ENCODE data around the gene WBP11. TPM values are rescaled to one million over a fixed set of nuclear protein-coding genes. Genes with fewer than 3 reads are reported as not detected.
"Not testable (repeated sequence)": the region's sequence is repeated elsewhere in the genome, so short reads cannot be mapped to it uniquely, and the experiment has no call there.

WBP11 gene
- total and polyA plus RNA-seq, 2 donors, result 9.2 to 24.5 TPM

- H3K4me1 ChIP-seq (ENCODE audit: control insufficient read depth in 2 of 2, insufficient read depth in 2 of 2, low read length in 2 of 2); H3K27me3 ChIP-seq (ENCODE audit: control insufficient read depth in 2 of 2, insufficient read depth in 1 of 2, low read length in 1 of 2); H3K27ac ChIP-seq (ENCODE audit: low read depth in 1 of 2, low read length in 1 of 2); H3K9me3 ChIP-seq (ENCODE audit: control insufficient read depth in 2 of 2, insufficient read depth in 1 of 2, low read length in 1 of 2); H3K36me3 ChIP-seq (ENCODE audit: control insufficient read depth in 2 of 2, insufficient read depth in 2 of 2, low read length in 1 of 2); H3K4me3 ChIP-seq (ENCODE audit: low read length in 2 of 2); DNase-seq (ENCODE audit: low read depth in 6 of 9, low spot score in 9 of 9): not testable (repeated sequence)
- 97% methylated on average over 3 of the region's 3 CpGs for WGBS
Observed at GRCh38 chr12:14766020-14766419, 37.3 kb downstream of the WBP11 start.

- WGBS, result 100% methylated on average over 2 of the region's 2 CpGs
- Histone ChIP-seq H3K36me3 (ENCODE audit: control insufficient read depth in 2 of 2, insufficient read depth in 2 of 2, low read length in 1 of 2) (peaks cover 0 to 3% of the 10 kb centered on the region in 2 donors), H3K4me1 (ENCODE audit: control insufficient read depth in 2 of 2, insufficient read depth in 2 of 2, low read length in 2 of 2) (peaks cover 7 to 9% of the 10 kb centered on the region in 2 donors), H3K9me3 (ENCODE audit: control insufficient read depth in 2 of 2, insufficient read depth in 1 of 2, low read length in 1 of 2) (peaks cover 0 to 8% of the 10 kb centered on the region in 2 donors), H3K27ac (ENCODE audit: low read depth in 1 of 2, low read length in 1 of 2) (no peak overlapping the region), H3K27me3 (ENCODE audit: control insufficient read depth in 2 of 2, insufficient read depth in 1 of 2, low read length in 1 of 2) (no peaks in the 10 kb centered on the region), H3K4me3 (ENCODE audit: low read length in 2 of 2) (no peak overlapping the region)
- DNase-seq (ENCODE audit: low read depth in 6 of 9, low spot score in 9 of 9), result no peak
Observed at GRCh38 chr12:14765398-14765797, 37.9 kb downstream of the WBP11 start.

- H3K27ac ChIP-seq (ENCODE audit: low read depth in 1 of 2, low read length in 1 of 2); H3K9me3 ChIP-seq (ENCODE audit: control insufficient read depth in 2 of 2, insufficient read depth in 1 of 2, low read length in 1 of 2); H3K27me3 ChIP-seq (ENCODE audit: control insufficient read depth in 2 of 2, insufficient read depth in 1 of 2, low read length in 1 of 2); DNase-seq (ENCODE audit: low read depth in 6 of 9, low spot score in 9 of 9); H3K4me3 ChIP-seq (ENCODE audit: low read length in 2 of 2); H3K4me1 ChIP-seq (ENCODE audit: control insufficient read depth in 2 of 2, insufficient read depth in 2 of 2, low read length in 2 of 2); H3K36me3 ChIP-seq (ENCODE audit: control insufficient read depth in 2 of 2, insufficient read depth in 2 of 2, low read length in 1 of 2): not testable (repeated sequence)
- 96% methylated on average over 6 of the region's 6 CpGs for WGBS
Observed at GRCh38 chr12:14759711-14760280, 43.5 kb downstream of the WBP11 start.

GRCh38 chr12:14756334-14757143, 46.7 kb downstream of the WBP11 start:
- Histone ChIP-seq H3K36me3 (ENCODE audit: control insufficient read depth in 2 of 2, insufficient read depth in 2 of 2, low read length in 1 of 2) (no peaks in the 10 kb centered on the region), H3K4me3 (ENCODE audit: low read length in 2 of 2) (no peak overlapping the region), H3K9me3 (ENCODE audit: control insufficient read depth in 2 of 2, insufficient read depth in 1 of 2, low read length in 1 of 2) (peaks cover 0 to 8% of the 10 kb centered on the region in 2 donors), H3K4me1 (ENCODE audit: control insufficient read depth in 2 of 2, insufficient read depth in 2 of 2, low read length in 2 of 2) (no peaks in the 10 kb centered on the region), H3K27ac (ENCODE audit: low read depth in 1 of 2, low read length in 1 of 2) (no peak overlapping the region), H3K27me3 (ENCODE audit: control insufficient read depth in 2 of 2, insufficient read depth in 1 of 2, low read length in 1 of 2) (no peaks in the 10 kb centered on the region)
- WGBS, result 64% methylated on average over 17 of the region's 17 CpGs
- peak in 2 of 9 donors; percentile 30 to 44 for DNase-seq (ENCODE audit: low read depth in 6 of 9, low spot score in 9 of 9)

- Histone ChIP-seq H3K9me3 (ENCODE audit: control insufficient read depth in 2 of 2, insufficient read depth in 1 of 2, low read length in 1 of 2) (no peaks in the 10 kb centered on the region), H3K4me3 (ENCODE audit: low read length in 2 of 2) (no peak overlapping the region), H3K4me1 (ENCODE audit: control insufficient read depth in 2 of 2, insufficient read depth in 2 of 2, low read length in 2 of 2) (no peaks in the 10 kb centered on the region), H3K27ac (ENCODE audit: low read depth in 1 of 2, low read length in 1 of 2) (no peak overlapping the region), H3K36me3 (ENCODE audit: control insufficient read depth in 2 of 2, insufficient read depth in 2 of 2, low read length in 1 of 2) (no peaks in the 10 kb centered on the region), H3K27me3 (ENCODE audit: control insufficient read depth in 2 of 2, insufficient read depth in 1 of 2, low read length in 1 of 2) (no peaks in the 10 kb centered on the region)
- DNase-seq (ENCODE audit: low read depth in 6 of 9, low spot score in 9 of 9), result no peak
Observed at GRCh38 chr12:14751986-14752385, 51.3 kb downstream of the WBP11 start.

- WGBS, result 96% methylated on average over 1 of the region's 1 CpG
- H3K36me3 ChIP-seq (ENCODE audit: control insufficient read depth in 2 of 2, insufficient read depth in 2 of 2, low read length in 1 of 2), result no peaks in the 10 kb centered on the region
- no peaks in the 10 kb centered on the region for H3K27me3 ChIP-seq (ENCODE audit: control insufficient read depth in 2 of 2, insufficient read depth in 1 of 2, low read length in 1 of 2)
- no peak for DNase-seq (ENCODE audit: low read depth in 6 of 9, low spot score in 9 of 9)
- no peak overlapping the region for H3K4me3 ChIP-seq (ENCODE audit: low read length in 2 of 2)
- no peaks in the 10 kb centered on the region for H3K4me1 ChIP-seq (ENCODE audit: control insufficient read depth in 2 of 2, insufficient read depth in 2 of 2, low read length in 2 of 2)
- no peak overlapping the region for H3K27ac ChIP-seq (ENCODE audit: low read depth in 1 of 2, low read length in 1 of 2)
- H3K9me3 ChIP-seq (ENCODE audit: control insufficient read depth in 2 of 2, insufficient read depth in 1 of 2, low read length in 1 of 2), result no peaks in the 10 kb centered on the region
Observed at GRCh38 chr12:14743061-14743460, 60.2 kb downstream of the WBP11 start.

GRCh38 chr12:14741942-14742341, 61.3 kb downstream of the WBP11 start:
- H3K4me3 ChIP-seq (ENCODE audit: low read length in 2 of 2), result no peak overlapping the region
- no peak for DNase-seq (ENCODE audit: low read depth in 6 of 9, low spot score in 9 of 9)
- H3K4me1 ChIP-seq (ENCODE audit: control insufficient read depth in 2 of 2, insufficient read depth in 2 of 2, low read length in 2 of 2), result no peaks in the 10 kb centered on the region
- WGBS, result 99% methylated on average over 2 of the region's 2 CpGs
- no peak overlapping the region for H3K27ac ChIP-seq (ENCODE audit: low read depth in 1 of 2, low read length in 1 of 2)
- H3K36me3 ChIP-seq (ENCODE audit: control insufficient read depth in 2 of 2, insufficient read depth in 2 of 2, low read length in 1 of 2), result no peaks in the 10 kb centered on the region
- H3K9me3 ChIP-seq (ENCODE audit: control insufficient read depth in 2 of 2, insufficient read depth in 1 of 2, low read length in 1 of 2), result no peaks in the 10 kb centered on the region
- H3K27me3 ChIP-seq (ENCODE audit: control insufficient read depth in 2 of 2, insufficient read depth in 1 of 2, low read length in 1 of 2), result no peaks in the 10 kb centered on the region

- Histone ChIP-seq H3K4me3 (ENCODE audit: low read length in 2 of 2) (no peak overlapping the region), H3K4me1 (ENCODE audit: control insufficient read depth in 2 of 2, insufficient read depth in 2 of 2, low read length in 2 of 2) (no peaks in the 10 kb centered on the region), H3K9me3 (ENCODE audit: control insufficient read depth in 2 of 2, insufficient read depth in 1 of 2, low read length in 1 of 2) (no peaks in the 10 kb centered on the region), H3K27me3 (ENCODE audit: control insufficient read depth in 2 of 2, insufficient read depth in 1 of 2, low read length in 1 of 2) (no peaks in the 10 kb centered on the region), H3K36me3 (ENCODE audit: control insufficient read depth in 2 of 2, insufficient read depth in 2 of 2, low read length in 1 of 2) (no peaks in the 10 kb centered on the region), H3K27ac (ENCODE audit: low read depth in 1 of 2, low read length in 1 of 2) (no peak overlapping the region)
- 91% methylated on average over 4 of the region's 4 CpGs for WGBS
- no peak for DNase-seq (ENCODE audit: low read depth in 6 of 9, low spot score in 9 of 9)
Observed at GRCh38 chr12:14741153-14741552, 62.1 kb downstream of the WBP11 start.

GRCh38 chr12:14736441-14736840, 66.8 kb downstream of the WBP11 start:
- H3K4me1 ChIP-seq (ENCODE audit: control insufficient read depth in 2 of 2, insufficient read depth in 2 of 2, low read length in 2 of 2); DNase-seq (ENCODE audit: low read depth in 6 of 9, low spot score in 9 of 9); H3K4me3 ChIP-seq (ENCODE audit: low read length in 2 of 2); H3K36me3 ChIP-seq (ENCODE audit: control insufficient read depth in 2 of 2, insufficient read depth in 2 of 2, low read length in 1 of 2); H3K27me3 ChIP-seq (ENCODE audit: control insufficient read depth in 2 of 2, insufficient read depth in 1 of 2, low read length in 1 of 2); H3K27ac ChIP-seq (ENCODE audit: low read depth in 1 of 2, low read length in 1 of 2); H3K9me3 ChIP-seq (ENCODE audit: control insufficient read depth in 2 of 2, insufficient read depth in 1 of 2, low read length in 1 of 2): not testable (repeated sequence)
- WGBS, result 89% methylated on average over 16 of the region's 16 CpGs

Data from thymus (tissue), 11 donors.